Measurements from ENCODE around the gene PLD6.

Gene PLD6

DNA sequence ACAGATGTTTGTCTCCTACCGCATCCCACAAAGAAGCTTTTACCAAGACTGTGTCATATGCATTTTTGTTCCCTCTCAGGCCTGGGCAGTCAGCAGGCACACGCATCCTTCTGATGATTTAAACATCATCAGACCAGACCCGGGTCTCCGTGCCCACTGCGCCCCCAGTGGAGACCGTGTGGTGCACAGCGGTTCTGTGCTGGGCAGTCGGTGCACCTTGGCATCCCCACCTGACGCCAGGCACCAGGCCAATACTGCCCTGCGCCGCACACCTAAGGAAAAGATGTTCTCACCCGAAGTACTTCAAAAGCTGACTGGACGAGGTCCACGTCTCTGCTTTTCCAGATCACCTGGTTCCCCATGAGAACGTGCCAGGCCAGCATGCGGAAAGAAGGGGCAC is 10.6 kb upstream of the PLD6 start:
- H3K4me3 ChIP-seq (replicated peaks; ENCODE audit: low read depth, low read length): no peak overlapping the region
- no peak for TF ChIP-seq CTCF (IDR thresholded peaks at IDR 0.05; ENCODE audit: low read depth, low read length, missing control alignments)
- DNase-seq (ENCODE audit: extremely low read depth, low read depth): no peak

- no peak for TF ChIP-seq CTCF (IDR thresholded peaks at IDR 0.05; ENCODE audit: low read depth, low read length, missing control alignments)
- no peak for DNase-seq (ENCODE audit: extremely low read depth, low read depth)
- H3K4me3 ChIP-seq (replicated peaks; ENCODE audit: low read depth, low read length): no peak overlapping the region
Measured at GRCh38 chr17:17216236-17216635, 10.1 kb upstream of the PLD6 start.

DNA sequence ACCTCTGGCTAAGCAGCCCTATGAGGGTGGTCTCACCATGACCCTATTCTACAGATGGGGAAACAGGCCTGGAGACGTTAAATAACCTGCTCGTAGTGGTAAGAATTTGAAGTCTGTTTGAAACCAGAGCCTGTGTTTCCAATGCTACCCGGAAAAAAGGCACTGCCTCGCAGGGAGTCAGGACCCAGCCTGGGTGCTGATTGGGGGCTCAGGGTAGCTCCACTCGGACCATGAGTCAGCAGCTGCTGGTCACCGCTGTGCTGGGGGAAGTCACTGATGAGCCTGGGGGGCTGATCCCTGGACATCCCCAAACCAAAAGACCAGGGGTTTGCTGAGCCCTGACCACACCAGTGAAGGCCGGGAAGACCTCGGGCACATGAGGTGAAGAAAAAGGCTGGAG is 9.4 kb upstream of the PLD6 start:
- TF ChIP-seq CTCF (IDR thresholded peaks at IDR 0.05; ENCODE audit: low read depth, low read length, missing control alignments): no peak
- DNase-seq (ENCODE audit: extremely low read depth, low read depth): no peak
- no peak overlapping the region for H3K4me3 ChIP-seq (replicated peaks; ENCODE audit: low read depth, low read length)

GRCh38 chr17:17214646-17215436 is 8.7 kb upstream of the PLD6 start:
- no peak overlapping the region for H3K4me3 ChIP-seq (replicated peaks; ENCODE audit: low read depth, low read length)
- TF ChIP-seq CTCF (IDR thresholded peaks at IDR 0.05; ENCODE audit: low read depth, low read length, missing control alignments): no peak
- no peak for DNase-seq (ENCODE audit: extremely low read depth, low read depth)

DNA sequence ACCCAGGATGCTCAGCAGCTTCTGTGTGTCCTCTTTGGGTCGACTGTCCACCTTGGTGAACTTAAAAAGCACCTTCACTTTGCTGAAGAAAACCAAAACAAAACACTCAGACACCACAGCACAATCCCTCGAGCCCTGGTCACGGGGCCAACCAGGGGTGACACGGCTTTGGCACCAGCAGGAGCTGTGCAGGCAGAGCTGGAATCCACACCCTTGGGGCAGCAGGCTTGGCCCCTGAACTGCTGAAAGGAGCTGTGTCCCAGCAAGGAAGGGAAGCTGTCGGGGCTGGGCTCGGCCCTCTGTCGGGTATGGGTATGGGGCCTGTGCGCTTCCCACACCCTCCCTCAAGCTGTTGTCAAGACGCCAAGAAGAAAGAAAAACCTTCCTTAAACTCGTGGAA is 7.6 kb upstream of the PLD6 start:
- TF ChIP-seq CTCF (IDR thresholded peaks at IDR 0.05; ENCODE audit: low read depth, low read length, missing control alignments): no peak
- no peak for DNase-seq (ENCODE audit: extremely low read depth, low read depth)
- H3K4me3 ChIP-seq (replicated peaks; ENCODE audit: low read depth, low read length): no peak overlapping the region

DNA sequence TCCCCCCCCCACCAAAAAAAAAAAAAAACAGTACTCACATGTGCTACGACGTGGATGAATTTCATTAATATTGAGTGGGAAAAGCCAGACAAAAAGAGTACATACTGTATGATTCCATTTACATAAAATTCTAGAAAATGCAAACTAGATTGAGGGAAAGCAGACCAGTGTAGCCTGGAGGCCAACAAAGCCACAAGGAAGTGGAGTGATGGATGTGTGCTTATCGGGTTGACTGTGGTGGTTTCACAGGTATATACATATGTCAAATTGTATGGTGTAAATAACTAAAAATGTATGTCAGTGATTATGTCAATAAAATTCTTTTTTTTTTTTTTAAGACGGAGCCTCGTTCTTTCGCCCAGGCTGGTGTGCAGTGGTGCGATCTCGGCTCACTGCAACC is 1.9 kb upstream of the PLD6 start:
- no peak for DNase-seq (ENCODE audit: extremely low read depth, low read depth)
- H3K4me3 ChIP-seq (replicated peaks; ENCODE audit: low read depth, low read length): no peak overlapping the region
- TF ChIP-seq CTCF (IDR thresholded peaks at IDR 0.05; ENCODE audit: low read depth, low read length, missing control alignments): no peak

DNA sequence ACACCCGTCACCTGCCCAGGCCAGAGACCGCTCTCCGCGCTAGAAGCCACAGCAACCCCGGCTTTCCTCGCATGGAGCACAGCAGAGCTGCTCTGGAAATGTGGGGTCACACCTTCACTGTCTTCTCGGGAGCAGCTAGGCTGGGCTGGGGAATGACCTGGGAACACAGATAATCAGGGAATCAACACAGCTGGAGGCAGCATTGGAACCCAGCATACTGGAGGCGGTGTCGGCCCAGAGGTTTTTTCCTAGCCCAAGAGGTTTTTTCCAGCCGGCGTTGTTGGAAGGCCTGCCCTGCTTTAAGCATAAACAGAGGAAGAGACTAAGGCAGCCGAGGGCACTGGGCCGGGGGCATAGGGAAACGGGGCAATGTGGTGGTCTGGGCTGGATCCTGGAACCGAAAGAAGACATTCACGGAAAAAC is 791 bp upstream of the PLD6 start:
- no peak for TF ChIP-seq CTCF (IDR thresholded peaks at IDR 0.05; ENCODE audit: low read depth, low read length, missing control alignments)
- no peak for DNase-seq (ENCODE audit: extremely low read depth, low read depth)
- H3K4me3 ChIP-seq (replicated peaks; ENCODE audit: low read depth, low read length): no peak overlapping the region

All from HFF-Myc (cell line).